ENCODE data around the gene CCP110.
A peak's percentile ranks its signal among the peaks of the same experiment; 100 is the strongest.

Gene CCP110

DNA sequence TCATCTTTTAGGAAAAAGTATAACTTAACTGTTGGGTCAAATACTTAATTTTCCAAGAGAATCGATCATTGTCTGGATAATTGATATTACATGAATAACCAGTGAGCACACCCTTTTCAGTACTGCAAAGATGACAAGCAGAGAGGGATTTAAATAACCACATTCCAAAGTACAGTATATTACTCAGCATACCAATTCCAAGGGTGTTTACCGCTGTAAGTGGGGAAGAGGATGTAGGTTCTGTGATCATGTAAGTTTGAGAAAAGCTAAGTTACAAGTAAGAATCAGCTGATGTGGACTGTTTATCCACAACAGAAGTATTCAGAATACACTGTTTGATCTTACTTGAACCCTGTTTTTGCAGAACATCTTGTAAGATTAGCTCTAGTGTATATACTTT lies 8.0 kb upstream of the CCP110 start:
- H3K4me1 ChIP-seq (ENCODE audit: control insufficient read depth, insufficient read depth, low read length) = peaks cover 20% of the 10 kb centered on the region
- H3K36me3 ChIP-seq (ENCODE audit: insufficient read depth, low read length) = peaks cover 19% of the 10 kb centered on the region
- H3K9ac ChIP-seq (ENCODE audit: low read depth, low read length) = no peak overlapping the region
- H3K4me2 ChIP-seq (ENCODE audit: low read length) = no peak overlapping the region
- no peaks in the 10 kb centered on the region for H3K9me3 ChIP-seq (replicated peaks; ENCODE audit: low read length)
- no peaks in the 10 kb centered on the region for H3K27me3 ChIP-seq (ENCODE audit: control insufficient read depth, insufficient read depth, low read length)
- no peak overlapping the region for H3K4me3 ChIP-seq (ENCODE audit: low read length)

DNA sequence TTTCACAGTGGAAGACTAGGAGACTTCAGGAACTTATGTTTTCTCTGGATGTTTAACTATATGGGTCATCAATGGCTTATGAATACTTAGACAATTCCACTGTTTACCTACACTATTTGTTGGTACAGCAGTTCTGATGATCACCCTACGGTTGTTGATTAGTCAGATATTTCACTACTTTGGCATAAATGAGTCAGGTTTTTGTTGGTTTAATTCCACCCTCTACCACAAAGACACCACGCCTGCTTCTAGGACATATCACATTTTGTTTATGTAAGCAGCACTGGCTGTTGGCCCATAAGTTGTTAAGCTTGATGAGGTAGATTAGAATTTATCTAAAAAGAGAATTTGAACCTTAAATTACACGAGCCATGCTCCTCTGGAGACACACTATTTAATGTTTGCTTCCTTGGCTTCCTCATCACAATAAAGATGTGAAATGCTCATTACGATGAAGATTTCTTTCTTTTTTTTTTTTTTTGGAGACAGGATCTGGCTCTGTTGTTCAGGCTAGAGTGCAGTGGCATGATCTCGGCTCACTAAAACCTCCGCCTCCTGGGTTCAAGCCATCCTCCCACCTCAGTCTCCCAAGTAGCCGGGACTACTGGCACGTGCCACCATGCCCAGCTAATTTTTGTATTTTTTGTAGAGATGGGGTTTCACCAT lies 6.2 kb upstream of the CCP110 start:
- H3K4me1 ChIP-seq (ENCODE audit: control insufficient read depth, insufficient read depth, low read length) = peaks cover 24% of the 10 kb centered on the region
- H3K27me3 ChIP-seq (ENCODE audit: control insufficient read depth, insufficient read depth, low read length) = no peaks in the 10 kb centered on the region
- H3K9me3 ChIP-seq (replicated peaks; ENCODE audit: low read length) = no peaks in the 10 kb centered on the region
- no peak overlapping the region for H3K9ac ChIP-seq (ENCODE audit: low read depth, low read length)
- H3K36me3 ChIP-seq (ENCODE audit: insufficient read depth, low read length) = peaks cover 17% of the 10 kb centered on the region
- no peak overlapping the region for H3K4me3 ChIP-seq (ENCODE audit: low read length)
- H3K4me2 ChIP-seq (ENCODE audit: low read length) = peak overlapping the region; percentile 14

GRCh38 chr16:19518388-19518787 lies 5.4 kb upstream of the CCP110 start:
- Histone ChIP-seq H3K4me1 (ENCODE audit: control insufficient read depth, insufficient read depth, low read length) (peaks cover 24% of the 10 kb centered on the region), H3K36me3 (ENCODE audit: insufficient read depth, low read length) (peaks cover 17% of the 10 kb centered on the region), H3K9me3 (replicated peaks; ENCODE audit: low read length) (no peaks in the 10 kb centered on the region), H3K9ac (ENCODE audit: low read depth, low read length) (no peak overlapping the region), H3K4me2 (ENCODE audit: low read length) (no peak overlapping the region), H3K4me3 (ENCODE audit: low read length) (no peak overlapping the region), H3K27me3 (ENCODE audit: control insufficient read depth, insufficient read depth, low read length) (no peaks in the 10 kb centered on the region)

GRCh38 chr16:19520861-19521331 lies 2.8 kb upstream of the CCP110 start:
- H3K4me1 ChIP-seq (ENCODE audit: control insufficient read depth, insufficient read depth, low read length) = peaks cover 32% of the 10 kb centered on the region
- H3K36me3 ChIP-seq (ENCODE audit: insufficient read depth, low read length) = peaks cover 9% of the 10 kb centered on the region
- peak overlapping the region; percentile 91 for H3K4me3 ChIP-seq (ENCODE audit: low read length)
- peak overlapping the region; percentile 99 for H3K4me2 ChIP-seq (ENCODE audit: low read length)
- no peaks in the 10 kb centered on the region for H3K27me3 ChIP-seq (ENCODE audit: control insufficient read depth, insufficient read depth, low read length)
- H3K9me3 ChIP-seq (replicated peaks; ENCODE audit: low read length) = no peaks in the 10 kb centered on the region
- H3K9ac ChIP-seq (ENCODE audit: low read depth, low read length) = peak overlapping the region; percentile 84

GRCh38 chr16:19521471-19522396 lies 2.0 kb upstream of the CCP110 start, which contains the start of gene GDE1:
Gene GDE1 (minus strand): TSS chr16:19522098. CDS start chr16:19521964, 134 bp downstream.
- Histone ChIP-seq H3K9ac (ENCODE audit: low read depth, low read length) (peak within 1 kb of the TSS; percentile 84), H3K4me3 (ENCODE audit: low read length) (peak within 1 kb of the TSS; percentile 91), H3K27me3 (ENCODE audit: control insufficient read depth, insufficient read depth, low read length) (no peaks in the 10 kb centered on the region), H3K4me1 (ENCODE audit: control insufficient read depth, insufficient read depth, low read length) (peaks cover 32% of the 10 kb centered on the region), H3K36me3 (ENCODE audit: insufficient read depth, low read length) (peaks cover under 1% of the 10 kb centered on the region), H3K4me2 (ENCODE audit: low read length) (peak within 1 kb of the TSS; percentile 99), H3K9me3 (replicated peaks; ENCODE audit: low read length) (no peaks in the 10 kb centered on the region)

DNA sequence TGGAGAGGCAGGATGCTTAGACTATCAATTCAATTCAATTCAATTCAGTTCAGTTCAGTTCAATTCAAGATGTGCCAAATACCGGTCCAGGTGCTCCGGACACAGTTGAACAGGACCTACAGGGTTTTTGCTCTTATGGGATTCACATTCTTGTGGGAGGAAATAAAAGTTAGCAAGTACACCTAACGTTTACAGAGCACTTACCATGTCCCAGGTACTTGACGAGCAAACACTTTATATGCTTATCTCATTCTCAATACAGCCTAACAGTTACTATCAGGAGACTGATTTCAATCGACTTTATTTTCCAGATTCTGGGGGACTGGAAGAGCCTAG lies 1.4 kb upstream of the CCP110 start:
- Histone ChIP-seq H3K27me3 (ENCODE audit: control insufficient read depth, insufficient read depth, low read length) (no peaks in the 10 kb centered on the region), H3K4me3 (ENCODE audit: low read length) (no peak overlapping the region)

DNA sequence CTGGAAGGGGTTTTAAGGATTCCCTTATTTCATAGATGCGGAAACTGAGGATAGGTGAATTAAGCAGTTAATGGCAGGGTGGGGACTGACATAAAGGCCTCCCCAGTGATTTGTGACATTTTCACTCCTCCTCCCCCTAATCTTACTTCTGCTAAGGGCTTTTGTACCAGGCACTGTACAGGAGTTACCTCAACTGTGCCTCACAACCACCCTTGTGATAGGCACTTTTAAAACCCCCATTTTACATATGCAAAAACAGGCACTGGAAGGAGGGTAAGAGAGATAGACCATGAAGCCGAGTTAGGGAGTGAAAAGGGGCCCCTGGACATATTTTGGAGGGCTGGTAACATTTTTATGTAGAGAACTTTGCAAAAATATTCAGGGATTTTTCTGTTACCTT lies 982 bp upstream of the CCP110 start:
- no peaks in the 10 kb centered on the region for H3K9me3 ChIP-seq (replicated peaks; ENCODE audit: low read length)
- no peak overlapping the region for H3K4me2 ChIP-seq (ENCODE audit: low read length)
- H3K36me3 ChIP-seq (ENCODE audit: insufficient read depth, low read length) = peaks cover under 1% of the 10 kb centered on the region
- H3K4me1 ChIP-seq (ENCODE audit: control insufficient read depth, insufficient read depth, low read length) = peaks cover 21% of the 10 kb centered on the region
- H3K27me3 ChIP-seq (ENCODE audit: control insufficient read depth, insufficient read depth, low read length) = no peaks in the 10 kb centered on the region
- no peak overlapping the region for H3K4me3 ChIP-seq (ENCODE audit: low read length)
- H3K9ac ChIP-seq (ENCODE audit: low read depth, low read length) = no peak overlapping the region

More for the DNA sequence above, 1.4 kb upstream of the CCP110 start:
- peaks cover 25% of the 10 kb centered on the region for H3K4me1 ChIP-seq (ENCODE audit: control insufficient read depth, insufficient read depth, low read length)
- H3K4me2 ChIP-seq (ENCODE audit: low read length) = peak overlapping the region; percentile 99
- H3K9ac ChIP-seq (ENCODE audit: low read depth, low read length) = no peak overlapping the region
- H3K9me3 ChIP-seq (replicated peaks; ENCODE audit: low read length) = no peaks in the 10 kb centered on the region
- no peaks in the 10 kb centered on the region for H3K36me3 ChIP-seq (ENCODE audit: insufficient read depth, low read length)

DNA sequence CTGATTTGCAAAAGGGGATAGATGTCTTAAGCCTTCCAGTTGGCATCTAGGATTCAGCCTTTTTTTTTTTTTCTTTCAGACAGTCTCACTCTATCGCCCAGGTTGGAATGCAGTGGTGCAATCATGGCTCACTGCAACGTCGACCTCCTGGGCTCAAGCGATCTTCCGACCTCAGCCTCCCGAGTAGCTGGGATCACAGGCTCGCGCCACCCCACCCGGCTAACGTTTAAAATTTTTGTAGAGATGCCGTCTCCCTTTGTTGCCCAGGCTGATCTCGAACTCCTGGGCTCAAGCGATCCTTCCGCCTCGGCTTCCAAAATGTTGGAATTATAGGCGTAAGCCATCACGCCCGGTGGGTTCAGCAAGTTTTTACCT lies 571 bp upstream of the CCP110 start:
- Histone ChIP-seq H3K36me3 (ENCODE audit: insufficient read depth, low read length) (peaks cover 5% of the 10 kb centered on the region), H3K4me1 (ENCODE audit: control insufficient read depth, insufficient read depth, low read length) (peaks cover 20% of the 10 kb centered on the region), H3K27me3 (ENCODE audit: control insufficient read depth, insufficient read depth, low read length) (no peaks in the 10 kb centered on the region), H3K9me3 (replicated peaks; ENCODE audit: low read length) (no peaks in the 10 kb centered on the region), H3K9ac (ENCODE audit: low read depth, low read length) (no peak overlapping the region), H3K4me2 (ENCODE audit: low read length) (no peak overlapping the region), H3K4me3 (ENCODE audit: low read length) (no peak overlapping the region)

- H3K9me3 ChIP-seq (replicated peaks; ENCODE audit: low read length) = no peaks in the 10 kb centered on the region
- H3K4me2 ChIP-seq (ENCODE audit: low read length) = peak overlapping the region; percentile 92
- peaks cover 20% of the 10 kb centered on the region for H3K4me1 ChIP-seq (ENCODE audit: control insufficient read depth, insufficient read depth, low read length)
- peak overlapping the region; percentile 93 for H3K4me3 ChIP-seq (ENCODE audit: low read length)
- H3K27me3 ChIP-seq (ENCODE audit: control insufficient read depth, insufficient read depth, low read length) = no peaks in the 10 kb centered on the region
- peak overlapping the region; percentile 83 for H3K9ac ChIP-seq (ENCODE audit: low read depth, low read length)
- H3K36me3 ChIP-seq (ENCODE audit: insufficient read depth, low read length) = peaks cover 12% of the 10 kb centered on the region
Measured at GRCh38 chr16:19524356-19524615, 544 bp downstream of the CCP110 start.

- no peaks in the 10 kb centered on the region for H3K27me3 ChIP-seq (ENCODE audit: control insufficient read depth, insufficient read depth, low read length)
- peak overlapping the region; percentile 92 for H3K4me2 ChIP-seq (ENCODE audit: low read length)
- H3K4me3 ChIP-seq (ENCODE audit: low read length) = peak overlapping the region; percentile 93
- peaks cover 12% of the 10 kb centered on the region for H3K36me3 ChIP-seq (ENCODE audit: insufficient read depth, low read length)
- H3K9me3 ChIP-seq (replicated peaks; ENCODE audit: low read length) = no peaks in the 10 kb centered on the region
- H3K9ac ChIP-seq (ENCODE audit: low read depth, low read length) = peak overlapping the region; percentile 83
- H3K4me1 ChIP-seq (ENCODE audit: control insufficient read depth, insufficient read depth, low read length) = peaks cover 20% of the 10 kb centered on the region
Measured at GRCh38 chr16:19524616-19525384, 1.1 kb downstream of the CCP110 start.

DNA sequence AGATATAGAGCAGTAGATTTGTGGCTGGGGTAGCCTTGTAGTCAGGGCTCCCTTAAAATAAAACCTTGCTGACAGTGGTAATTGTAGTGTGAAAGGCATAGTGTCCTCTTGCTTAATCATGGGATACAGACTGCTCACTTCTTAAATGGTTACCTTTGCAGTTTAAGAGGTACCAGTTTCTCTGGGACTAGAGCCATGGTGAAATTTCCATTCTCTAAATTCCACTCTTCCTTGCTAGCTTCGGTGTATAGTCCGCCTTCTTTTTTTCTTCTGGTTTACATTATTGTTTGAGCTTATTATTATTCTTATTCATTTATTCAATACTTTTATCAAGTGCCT lies 1.6 kb downstream of the CCP110 start:
- H3K4me3 ChIP-seq (ENCODE audit: low read length) = peak overlapping the region; percentile 93

More for the DNA sequence above, 1.6 kb downstream of the CCP110 start:
- Histone ChIP-seq H3K4me1 (ENCODE audit: control insufficient read depth, insufficient read depth, low read length) (peaks cover 16% of the 10 kb centered on the region), H3K36me3 (ENCODE audit: insufficient read depth, low read length) (peaks cover 12% of the 10 kb centered on the region), H3K27me3 (ENCODE audit: control insufficient read depth, insufficient read depth, low read length) (no peaks in the 10 kb centered on the region), H3K4me2 (ENCODE audit: low read length) (peak overlapping the region; percentile 92), H3K9ac (ENCODE audit: low read depth, low read length) (peak overlapping the region; percentile 83), H3K9me3 (replicated peaks; ENCODE audit: low read length) (no peaks in the 10 kb centered on the region)
